ENCODE data around the gene SLC24A2.

GRCh38 chr9:19787672-19788071 lies 1.2 kb downstream of the SLC24A2 start:
- no peak for TF ChIP-seq ISL1 (CRISPR knock-in tag; IDR thresholded peaks at IDR 0.05)
- TF ChIP-seq ZC3H10 (CRISPR knock-in tag; IDR thresholded peaks at IDR 0.05): no peak
- TF ChIP-seq OSR1 (CRISPR knock-in tag; IDR thresholded peaks at IDR 0.05): no peak
- no peak for TF ChIP-seq PPARA (CRISPR knock-in tag; IDR thresholded peaks at IDR 0.05; ENCODE audit: borderline replicate concordance)
- TF ChIP-seq PATZ1 (CRISPR knock-in tag; IDR thresholded peaks at IDR 0.05; ENCODE audit: borderline replicate concordance): no peak
- TF ChIP-seq RARB (CRISPR knock-in tag; IDR thresholded peaks at IDR 0.05): no peak
- TF ChIP-seq SNAI2 (CRISPR knock-in tag; IDR thresholded peaks at IDR 0.05): no peak
- no peak for TF ChIP-seq ZNF8 (CRISPR knock-in tag; IDR thresholded peaks at IDR 0.05)
- no peak for TF ChIP-seq ARNTL (CRISPR knock-in tag; IDR thresholded peaks at IDR 0.05; ENCODE audit: borderline replicate concordance, low read depth)
- no peak for TF ChIP-seq ZFP30 (CRISPR knock-in tag; IDR thresholded peaks at IDR 0.05)
- TF ChIP-seq BACH2 (CRISPR knock-in tag; IDR thresholded peaks at IDR 0.05; ENCODE audit: borderline replicate concordance): no peak
- no peak for TF ChIP-seq TCF4 (CRISPR knock-in tag; IDR thresholded peaks at IDR 0.05; ENCODE audit: borderline replicate concordance)
- no peak for TF ChIP-seq ZNF565 (CRISPR knock-in tag; conservative IDR thresholded peaks at IDR 0.05; ENCODE audit: low read depth)
